Measurements from ENCODE around the gene SRP19.

DNA sequence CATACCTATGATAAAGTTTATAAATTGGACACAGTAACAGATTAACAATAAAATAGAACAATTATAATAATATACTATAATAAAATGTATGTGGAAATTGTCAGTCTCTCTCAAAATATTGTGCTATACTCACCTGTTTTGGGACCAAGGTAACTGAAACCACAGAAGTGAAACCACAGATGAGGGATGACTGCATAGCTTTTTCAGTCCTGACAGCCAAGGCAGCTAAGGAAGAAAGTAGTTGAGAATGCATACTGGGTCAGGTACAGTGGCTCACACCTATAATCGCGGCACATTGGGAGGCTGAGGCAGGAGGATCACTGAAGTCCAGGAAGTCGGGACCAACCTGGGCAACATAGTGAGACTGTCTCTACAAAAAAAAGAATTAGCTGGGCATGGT, 8.9 kb downstream of the SRP19 start:
- TF ChIP-seq, protein P1, sequence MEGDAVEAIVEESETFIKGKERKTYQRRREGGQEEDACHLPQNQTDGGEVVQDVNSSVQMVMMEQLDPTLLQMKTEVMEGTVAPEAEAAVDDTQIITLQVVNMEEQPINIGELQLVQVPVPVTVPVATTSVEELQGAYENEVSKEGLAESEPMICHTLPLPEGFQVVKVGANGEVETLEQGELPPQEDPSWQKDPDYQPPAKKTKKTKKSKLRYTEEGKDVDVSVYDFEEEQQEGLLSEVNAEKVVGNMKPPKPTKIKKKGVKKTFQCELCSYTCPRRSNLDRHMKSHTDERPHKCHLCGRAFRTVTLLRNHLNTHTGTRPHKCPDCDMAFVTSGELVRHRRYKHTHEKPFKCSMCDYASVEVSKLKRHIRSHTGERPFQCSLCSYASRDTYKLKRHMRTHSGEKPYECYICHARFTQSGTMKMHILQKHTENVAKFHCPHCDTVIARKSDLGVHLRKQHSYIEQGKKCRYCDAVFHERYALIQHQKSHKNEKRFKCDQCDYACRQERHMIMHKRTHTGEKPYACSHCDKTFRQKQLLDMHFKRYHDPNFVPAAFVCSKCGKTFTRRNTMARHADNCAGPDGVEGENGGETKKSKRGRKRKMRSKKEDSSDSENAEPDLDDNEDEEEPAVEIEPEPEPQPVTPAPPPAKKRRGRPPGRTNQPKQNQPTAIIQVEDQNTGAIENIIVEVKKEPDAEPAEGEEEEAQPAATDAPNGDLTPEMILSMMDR (conservative IDR thresholded peaks at IDR 0.05; ENCODE audit: low read depth, low read length): no peak
- TF ChIP-seq EZH2phosphoT487 (IDR thresholded peaks at IDR 0.05; ENCODE audit: borderline replicate concordance, low read length): no peak

Data from PC-3 (cell line).